ENCODE data around the gene CCDC152. TPM values are rescaled to one million over a fixed set of nuclear protein-coding genes. Genes with fewer than 3 reads are reported as not detected.

The CCDC152 gene
- total RNA-seq, 1 experiment from 2014 or later: not detected

GRCh38 chr5:42791151-42791550 is 34.5 kb downstream of the CCDC152 start:
- intact Hi-C loops (cut with micrococcal nuclease): no loop called here
- CTCF ChIA-PET: no interaction called here
- no TSS peak for BruUV-seq (replicated peaks)

More at GRCh38 chr5:42791151-42791550, 34.5 kb downstream of the CCDC152 start:
- POLR2A ChIA-PET: no interaction called here
- Histone ChIP-seq H3K27me3 (ENCODE audit: insufficient read depth, low read length) (no peaks in the 10 kb centered on the region), H3K36me3 (ENCODE audit: control insufficient read depth in 1 of 2, insufficient read depth in 2 of 2, low read length in 2 of 2) (no peaks in the 10 kb centered on the region), H3K9ac (ENCODE audit: low read length) (no peak overlapping the region), H3K4me1 (ENCODE audit: control insufficient read depth in 1 of 2, insufficient read depth in 2 of 2, low read length in 2 of 2) (no peaks in the 10 kb centered on the region), H3K9me3 (ENCODE audit: control insufficient read depth in 1 of 2, insufficient read depth in 1 of 2, low read depth in 1 of 2, low read length in 2 of 2) (peaks cover 0 to 8% of the 10 kb centered on the region in 2 experiments; a peak in 1 of 4 replicates), H3K9me2 (ENCODE audit: insufficient read depth) (no peaks in the 10 kb centered on the region), H3K4me3 (replicated peaks in 1 of 2; ENCODE audit: low read depth in 1 of 2, low read length in 2 of 2) (no peak overlapping the region), H3K79me2 (ENCODE audit: insufficient read depth, low read length) (no peaks in the 10 kb centered on the region), H3K4me2 (ENCODE audit: low read length) (no peak overlapping the region), H3K27ac (ENCODE audit: low read depth, low read length) (no peak overlapping the region), H4K20me1 (ENCODE audit: insufficient read depth) (no peaks in the 10 kb centered on the region), H2AFZ (ENCODE audit: low read depth, low read length, poor library complexity, severe bottlenecking) (no peak overlapping the region)
- no peak for ATAC-seq
- TF ChIP-seq TCF7L2 (IDR thresholded peaks at IDR 0.05; ENCODE audit: borderline replicate concordance, extremely low read depth, insufficient read depth, insufficient read length) (no peak), ZNF274 (IDR thresholded peaks at IDR 0.05; ENCODE audit: low read depth, low read length) (no peak), REST (IDR thresholded peaks at IDR 0.05; ENCODE audit: low read depth) (no peak), POLR2A (IDR thresholded peaks at IDR 0.05; ENCODE audit: borderline replicate concordance, extremely low read depth, insufficient read depth, insufficient read length) (no peak), JUND (IDR thresholded peaks at IDR 0.05) (no peak), YY1 (IDR thresholded peaks at IDR 0.05; ENCODE audit: extremely low read depth, insufficient replicate concordance, low read depth, low read length) (no peak), SRF (IDR thresholded peaks at IDR 0.05; ENCODE audit: low read depth) (no peak), FOSL1 (IDR thresholded peaks at IDR 0.05; ENCODE audit: low read depth) (no peak)
- RAD21 ChIA-PET (ENCODE audit: low non-redundant PET in 1 of 2, low total read pairs in 2 of 2, uncharacterized antibody in 2 of 2, unreplicated experiment in 2 of 2): no interaction called here
- no peak for DNase-seq (ENCODE audit: low read depth, low spot score)
